ENCODE results near the gene SLC9A3.

DNA sequence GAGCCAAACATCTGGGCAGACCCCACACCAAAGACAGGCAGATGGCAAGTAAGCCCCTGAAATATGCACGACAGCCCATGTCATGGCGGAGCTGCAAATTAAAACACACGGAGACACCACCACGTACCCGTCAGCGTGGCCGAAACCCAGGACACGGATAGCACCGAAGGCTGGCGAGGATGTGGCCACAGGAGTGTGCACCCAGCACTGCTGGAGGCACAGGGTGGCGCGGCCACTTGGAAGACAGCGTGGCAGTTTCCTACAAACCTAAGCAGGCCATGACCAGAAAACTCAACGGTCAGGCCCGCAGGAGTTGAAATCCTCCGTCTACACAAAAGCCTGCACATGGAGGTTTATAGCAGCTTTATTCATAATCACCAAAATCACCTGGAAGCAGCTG is 12.8 kb downstream of the SLC9A3 start:
- TF ChIP-seq, protein P1, sequence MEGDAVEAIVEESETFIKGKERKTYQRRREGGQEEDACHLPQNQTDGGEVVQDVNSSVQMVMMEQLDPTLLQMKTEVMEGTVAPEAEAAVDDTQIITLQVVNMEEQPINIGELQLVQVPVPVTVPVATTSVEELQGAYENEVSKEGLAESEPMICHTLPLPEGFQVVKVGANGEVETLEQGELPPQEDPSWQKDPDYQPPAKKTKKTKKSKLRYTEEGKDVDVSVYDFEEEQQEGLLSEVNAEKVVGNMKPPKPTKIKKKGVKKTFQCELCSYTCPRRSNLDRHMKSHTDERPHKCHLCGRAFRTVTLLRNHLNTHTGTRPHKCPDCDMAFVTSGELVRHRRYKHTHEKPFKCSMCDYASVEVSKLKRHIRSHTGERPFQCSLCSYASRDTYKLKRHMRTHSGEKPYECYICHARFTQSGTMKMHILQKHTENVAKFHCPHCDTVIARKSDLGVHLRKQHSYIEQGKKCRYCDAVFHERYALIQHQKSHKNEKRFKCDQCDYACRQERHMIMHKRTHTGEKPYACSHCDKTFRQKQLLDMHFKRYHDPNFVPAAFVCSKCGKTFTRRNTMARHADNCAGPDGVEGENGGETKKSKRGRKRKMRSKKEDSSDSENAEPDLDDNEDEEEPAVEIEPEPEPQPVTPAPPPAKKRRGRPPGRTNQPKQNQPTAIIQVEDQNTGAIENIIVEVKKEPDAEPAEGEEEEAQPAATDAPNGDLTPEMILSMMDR (IDR thresholded peaks at IDR 0.05; ENCODE audit: low read length), result no peak
- TF ChIP-seq EZH2 (IDR thresholded peaks at IDR 0.05; ENCODE audit: borderline replicate concordance, low read length), result no peak
